Endothelial cell of umbilical vein (primary cell): ENCODE results near the gene SMIM17. TPM values are rescaled to one million over a fixed set of nuclear protein-coding genes. Genes with fewer than 3 reads are reported as not detected.

Experiments used
- BruUV-seq: library from RNA; stranded (reverse); fragments of 400-500 nt; replicated peaks from 2 replicates; lab custom pipeline; 2021; lab: Mats Ljungman, UMichigan
- CTCF ChIA-PET: fragments of 300-600, 350-600 bp; sonication (Branson Sonifier 250); formaldehyde crosslinking; loops from one replicate; lab custom pipeline; 2021; ENCODE audit warnings: antibody characterized with exemption, inconsistent platforms; lab: Charles Lee
- POLR2A ChIA-PET: fragments of 300-600, 350-600 bp; sonication (Branson Sonifier 250); formaldehyde crosslinking; loops from one replicate; lab custom pipeline; 2021; ENCODE audit warnings: antibody characterized with exemption, inconsistent platforms; lab: Charles Lee
- DNase-seq: peaks from one replicate; pipeline ENCODE4 v3.0.0-alpha.2; 2011; ENCODE audit warnings: low read depth, low spot score
- FAIRE-seq: peaks from 2 replicates; lab custom pipeline; 2011; peaks lifted over from hg19 to GRCh38; lab: Jason Lieb, UNC
- H2AFZ ChIP-seq: 2 replicates; pipeline ENCODE4 v1.6.0; 2012; ENCODE audit warnings: low read depth, low read length, control low read depth, inconsistent platforms
- H3K27ac ChIP-seq: 2 replicates; pipeline ENCODE4 v1.5.1; 2011; ENCODE audit warnings: low read depth, mild to moderate bottlenecking, control low read depth, low read length, moderate library complexity; ENCODE audit not compliant: insufficient read depth
- H3K27me3 ChIP-seq, 2 experiments: 2 replicates each; pipeline versions ENCODE4 v1.6.0 to v1.6.1; 2011; ENCODE audit warnings: low read length in 2 of 2, mixed read lengths in 1 of 2; ENCODE audit not compliant: control insufficient read depth in 2 of 2, insufficient read depth in 2 of 2
- H3K36me3 ChIP-seq, 2 experiments: 2 replicates in 1 of 2; 3 replicates in 1 of 2; pipeline ENCODE4 v1.5.1; 2011; ENCODE audit warnings: low read length in 2 of 2, mild to moderate bottlenecking in 1 of 2, moderate library complexity in 1 of 2; ENCODE audit not compliant: control insufficient read depth in 2 of 2, insufficient read depth in 2 of 2; ENCODE audit errors: extremely low read depth in 1 of 2
- H3K4me1 ChIP-seq: 3 replicates; pipeline ENCODE4 v1.5.1; 2011; ENCODE audit warnings: mild to moderate bottlenecking, low read length; ENCODE audit not compliant: control insufficient read depth, insufficient read depth; ENCODE audit errors: extremely low read depth
- H3K4me2 ChIP-seq: 2 replicates; pipeline ENCODE4 v1.6.1; 2011; ENCODE audit warnings: low read length, control low read depth, mixed read lengths; ENCODE audit not compliant: insufficient read depth
- H3K4me3 ChIP-seq, 3 experiments: fragments of 200-600 bp in 1 of 3; sonication (generic), shearing (Covaris generic) in 1 of 3; replicated peaks in 1 of 3; 2 replicates each; pipeline ENCODE4 v1.5.1; 2011 to 2016; ENCODE audit warnings: control low read depth in 3 of 3, low read length in 3 of 3, mild to moderate bottlenecking in 2 of 3, inconsistent platforms in 1 of 3, low read depth in 1 of 3, moderate library complexity in 1 of 3; ENCODE audit not compliant: insufficient read depth in 1 of 3
- H3K79me2 ChIP-seq: 2 replicates; pipeline ENCODE4 v1.6.0; 2012; ENCODE audit warnings: low read length, inconsistent platforms; ENCODE audit not compliant: control insufficient read depth, insufficient read depth
- H3K9ac ChIP-seq: replicated peaks from 2 replicates; pipeline ENCODE3; 2011; ENCODE audit warnings: low read length, control low read depth; ENCODE audit not compliant: insufficient read depth; ENCODE audit errors: extremely low read depth
- H3K9me1 ChIP-seq: replicated peaks from 3 replicates; pipeline ENCODE4 v1.6.0; 2011; ENCODE audit warnings: mild to moderate bottlenecking, low read length; ENCODE audit not compliant: control insufficient read depth, insufficient read depth; ENCODE audit errors: extremely low read depth
- H3K9me3 ChIP-seq: replicated peaks from 2 replicates; pipeline ENCODE4 v1.5.1; 2012; ENCODE audit warnings: low read length, inconsistent platforms; ENCODE audit not compliant: control insufficient read depth, insufficient read depth
- H4K20me1 ChIP-seq: replicated peaks from 2 replicates; pipeline ENCODE3; 2011; ENCODE audit warnings: mild to moderate bottlenecking, low read length; ENCODE audit not compliant: control insufficient read depth, insufficient read depth; ENCODE audit errors: extremely low read depth
- CTCF ChIP-seq, 2 donors: IDR thresholded peaks; 1 replicate in 1 of 2; 2 replicates in 1 of 2; pipeline ENCODE4 v1.5.1; 2011; ENCODE audit warnings: low read length in 2 of 2, mild to moderate bottlenecking in 2 of 2, moderate library complexity in 2 of 2, control low read depth in 1 of 2, inconsistent platforms in 1 of 2, low read depth in 1 of 2; ENCODE audit not compliant: insufficient read depth in 1 of 2; ENCODE audit errors: extremely low read depth in 1 of 2
- EZH2 ChIP-seq: IDR thresholded peaks from 2 replicates; pipeline ENCODE4 v1.6.1; 2012; ENCODE audit warnings: borderline replicate concordance, low read depth, mild to moderate bottlenecking, moderate library complexity, low read length, inconsistent platforms; ENCODE audit not compliant: severe bottlenecking
- FOS ChIP-seq: IDR thresholded peaks from 2 replicates; pipeline ENCODE4 v1.6.1; 2011; ENCODE audit warnings: mild to moderate bottlenecking, low read length, moderate library complexity, borderline replicate concordance; ENCODE audit not compliant: insufficient read depth
- GATA2 ChIP-seq: IDR thresholded peaks from 2 replicates; pipeline ENCODE4 v1.7.0; 2011; ENCODE audit warnings: low read depth, mild to moderate bottlenecking, moderate library complexity, mixed read lengths, low read length; ENCODE audit not compliant: insufficient read length, insufficient read depth
- JUN ChIP-seq: IDR thresholded peaks from 2 replicates; pipeline ENCODE4 v1.6.1; 2011; ENCODE audit warnings: borderline replicate concordance, low read depth; ENCODE audit not compliant: insufficient read length, insufficient read depth
- MAX ChIP-seq: IDR thresholded peaks from 2 replicates; pipeline ENCODE4 v1.6.1; 2011; ENCODE audit not compliant: insufficient read depth, insufficient read length
- MYC ChIP-seq: IDR thresholded peaks from one replicate; pipeline ENCODE4 v1.6.1; 2011; ENCODE audit warnings: mild to moderate bottlenecking, low read depth, low read length
- POLR2A ChIP-seq: IDR thresholded peaks from 2 replicates; pipeline ENCODE4 v1.6.1; 2012; ENCODE audit warnings: low read depth, mild to moderate bottlenecking, control low read depth, low read length
- POLR2AphosphoS5 ChIP-seq: IDR thresholded peaks from 2 replicates; pipeline ENCODE4 v1.6.1; 2012; ENCODE audit warnings: low read depth, mild to moderate bottlenecking, control low read depth, low read length, moderate library complexity; ENCODE audit not compliant: insufficient read depth
- dilution Hi-C: fragments of 300-500 bp; cut with MboI; formaldehyde crosslinking; loops from one replicate; pipeline ENCODE4 v1.15.0; 2019; ENCODE audit warnings: low sequenced_read_pairs; ENCODE audit not compliant: extremely low pct_ligation_motif_present
- intact Hi-C: fragments of 100-400 bp; cut with micrococcal nuclease; formaldehyde crosslinking; loops from one replicate; pipeline ENCODE4 v1.10.0; 2022
- polyA plus RNA-seq, 4 experiments: library from polyadenylated mRNA; depleted of rRNA in 3 of 4; stranded (reverse) in 3 of 4; unstranded in 1 of 4; fragments of >200 nt; gene quantifications; 2 replicates each; pipeline versions ENCODE4 v1.2.1 to v1.2.3, GENCODE V29; 2011 to 2012; ENCODE audit warnings: missing spikeins in 1 of 4
- total RNA-seq: library from RNA; stranded (reverse); gene quantifications from 2 replicates; pipeline ENCODE4 v1.2.3, GENCODE V29; 2021

The SMIM17 gene
- total and polyA plus RNA-seq, 2 donors (not counting 3 experiments of a cell fraction or from before 2014, with no cell fraction given), result 0.10 to 1.4 TPM

- no TSS peak for BruUV-seq
- no peak for FAIRE-seq
- ChIA-PET POLR2A (no interaction called here), CTCF (interaction anchor here (0.6 kb wide), 1 partner anchor 32 kb away, joined by 4 read pairs; no protein-coding TSS in a partner anchor)
- H3K4me2 ChIP-seq, result no peak overlapping the region
- no peak overlapping the region for H3K27ac ChIP-seq
- H3K9ac ChIP-seq, result no peak overlapping the region
- H2AFZ ChIP-seq, result no peak overlapping the region
- no peaks in the 10 kb centered on the region for H4K20me1 ChIP-seq
- H3K36me3 ChIP-seq, result no peaks in the 10 kb centered on the region
- H3K27me3 ChIP-seq, result no peaks in the 10 kb centered on the region
- no peak for DNase-seq
- no peaks in the 10 kb centered on the region for H3K79me2 ChIP-seq
- intact Hi-C loops (no loop called here), dilution Hi-C loops (no loop called here)
- no peak overlapping the region for H3K4me3 ChIP-seq
- no peaks in the 10 kb centered on the region for H3K9me1 ChIP-seq
- TF ChIP-seq EZH2, result no peak
- no peak for TF ChIP-seq MYC
- TF ChIP-seq GATA2, result no peak
- TF ChIP-seq JUN, result no peak
- TF ChIP-seq POLR2A, result no peak
- no peak for TF ChIP-seq POLR2AphosphoS5
- TF ChIP-seq FOS, result no peak
- TF ChIP-seq MAX, result no peak
- TF ChIP-seq CTCF (IDR thresholded peaks at IDR 0.05; ENCODE audit: extremely low read depth in 1 of 2, insufficient read depth in 1 of 2, low read depth in 1 of 2, low read length in 2 of 2), result no peak
- H3K4me1 ChIP-seq, result no peaks in the 10 kb centered on the region
- H3K9me3 ChIP-seq, result peaks cover 5% of the 10 kb centered on the region
These were observed 40.2 kb downstream of the SMIM17 start for GRCh38 chr19:56683116-56683515.
